K562 (cell line): ENCODE measurements around the gene ZNF382. TPM values are rescaled to one million over a fixed set of nuclear protein-coding genes. Genes with fewer than 3 reads are reported as not detected.

Experiments used
- DDX20 ChIP-seq: fragments of 450-650 bp; IDR thresholded peaks from 2 replicates; pipeline ENCODE4 v1.6.1; 2016; ENCODE audit warnings: missing genetic modification characterization, low read depth, mild to moderate bottlenecking, missing compliant biosample characterization, moderate library complexity
- HLTF ChIP-seq: fragments of 450-650 bp; IDR thresholded peaks from 2 replicates; pipeline ENCODE4 v1.6.1; 2016
- HMGXB4 ChIP-seq: sonication (generic); formaldehyde crosslinking; IDR thresholded peaks from 2 replicates; pipeline ENCODE4 v1.8.1; 2023; ENCODE audit warnings: mild to moderate bottlenecking, missing genetic modification reagents
- KAT7 ChIP-seq: sonication (generic); formaldehyde crosslinking; IDR thresholded peaks from 2 replicates; pipeline ENCODE4 v1.8.0; 2022; ENCODE audit warnings: missing genetic modification reagents, mild to moderate bottlenecking, borderline replicate concordance
- KLF1 ChIP-seq: fragments of 450-650 bp; IDR thresholded peaks from 2 replicates; pipeline ENCODE4 v1.6.1; 2016; ENCODE audit warnings: missing genetic modification characterization, missing compliant biosample characterization
- L3MBTL2 ChIP-seq: fragments of 450-650 bp; IDR thresholded peaks from 2 replicates; pipeline ENCODE4 v1.6.1; 2016; ENCODE audit warnings: mild to moderate bottlenecking, moderate library complexity
- NELFE ChIP-seq: IDR thresholded peaks from 2 replicates; pipeline ENCODE4 v1.6.1; 2011; ENCODE audit warnings: mild to moderate bottlenecking; ENCODE audit not compliant: insufficient read depth, insufficient read length
- PHF20 ChIP-seq: fragments of 450-650 bp; IDR thresholded peaks from 2 replicates; pipeline ENCODE4 v1.6.1; 2018; ENCODE audit not compliant: partially characterized antibody
- PPARD ChIP-seq: fragments of 250-450 bp; sonication (Bioruptor Pico); IDR thresholded peaks from 2 replicates; pipeline ENCODE4 v1.8.0; 2022; ENCODE audit warnings: inconsistent platforms, mild to moderate bottlenecking, moderate library complexity
- RBM22 ChIP-seq: fragments of 200-400 bp; formaldehyde crosslinking; IDR thresholded peaks from 2 replicates; pipeline ENCODE4 v1.6.1; 2018; ENCODE audit warnings: low read length, low read depth; ENCODE audit not compliant: poor library complexity, severe bottlenecking
- SMC3 ChIP-seq: conservative IDR thresholded peaks from 2 replicates; pipeline ENCODE4 v1.6.1; 2011; ENCODE audit warnings: low read depth, low read length, improper control_type of control experiment; ENCODE audit not compliant: insufficient read depth
- TCF7L2 ChIP-seq: fragments of 150-350 bp; IDR thresholded peaks from 2 replicates; pipeline ENCODE4 v1.6.1; 2016; ENCODE audit warnings: low read depth, mild to moderate bottlenecking, low read length, moderate library complexity
- TCFL5 ChIP-seq: fragments of 250-450 bp; sonication (Bioruptor Pico); conservative IDR thresholded peaks from 2 replicates; pipeline ENCODE4 v1.6.1; 2021; ENCODE audit warnings: mild to moderate bottlenecking, moderate library complexity, matching md5 sums
- TRIM25 ChIP-seq: fragments of 450-650 bp; IDR thresholded peaks from 2 replicates; pipeline ENCODE4 v1.7.0; 2016; ENCODE audit warnings: borderline replicate concordance
- ZBTB2 ChIP-seq: fragments of 450-650 bp; IDR thresholded peaks from 2 replicates; pipeline ENCODE4 v1.6.1; 2016; ENCODE audit warnings: antibody characterized with exemption
- ZBTB33 ChIP-seq: sonication (generic); formaldehyde crosslinking; IDR thresholded peaks from 2 replicates; pipeline ENCODE4 v1.8.1; 2023; ENCODE audit warnings: mild to moderate bottlenecking, missing genetic modification reagents
- ZFP1 ChIP-seq: fragments of 450-650 bp; formaldehyde crosslinking; IDR thresholded peaks from 2 replicates; pipeline ENCODE4 v1.4.0; 2020; ENCODE audit warnings: mild to moderate bottlenecking, mixed read lengths
- ZNF384 ChIP-seq: IDR thresholded peaks from 2 replicates; pipeline ENCODE4 v1.6.1; 2012; ENCODE audit warnings: low read depth, low read length, improper control_type of control experiment
- ZNF395 ChIP-seq: fragments of 200-800 bp; sonication (Bioruptor generic); IDR thresholded peaks from 2 replicates; pipeline ENCODE4 v1.6.1; 2017; ENCODE audit warnings: missing genetic modification characterization, missing compliant biosample characterization
- polyA plus RNA-seq, 8 experiments: library from polyadenylated mRNA; depleted of rRNA in 4 of 8; stranded (reverse) in 5 of 8; unstranded in 3 of 8; fragments of >200 nt; fragmentation: Nextera tagmentation in 2 of 8; fragmentation: Illumina TruSeq in 1 of 8; extraction: Ambion mirVana in 2 of 8; extraction: Trizol in 1 of 8; gene quantifications; 2 replicates each; pipeline versions ENCODE4 v1.2.1 to v1.2.3, GENCODE V29; 2011 to 2014; ENCODE audit warnings: inconsistent platforms in 1 of 8, missing spikeins in 1 of 8
- total RNA-seq, 7 experiments: library from RNA; depleted of rRNA in 6 of 7; stranded (reverse); fragments of >200 nt in 6 of 7; fragmentation: Illumina TruSeq in 2 of 7; extraction: Trizol in 2 of 7; gene quantifications; 2 replicates each; pipeline versions ENCODE4 v1.2.1 to v1.2.3, GENCODE V29; 2011 to 2021; ENCODE audit warnings: low replicate concordance in 1 of 7

Gene ZNF382
- total and polyA plus RNA-seq, 9 of the 15 experiments (the other 6 are each of a cell fraction or from before 2014, with no cell fraction given): 0.04 to 0.27 (median 0.16) TPM; not detected in 5

GRCh38 chr19:36573020-36573894 is 31.9 kb upstream of the ZNF382 start, which contains the start of gene ZNF529 (continued):
- no peak for TF ChIP-seq KAT7 (CRISPR knock-in tag)
- TF ChIP-seq PPARD (CRISPR knock-in tag): no peak
- TF ChIP-seq TCFL5 (CRISPR knock-in tag): no peak
- TF ChIP-seq ZFP1: no peak
- peak; percentile 99 for TF ChIP-seq L3MBTL2
- TF ChIP-seq RBM22: no peak
- no peak for TF ChIP-seq SMC3
- TF ChIP-seq HMGXB4: no peak
- no peak for TF ChIP-seq TCF7L2
- TF ChIP-seq KLF1: no peak; the same call in 1 of the 2 replicates
- TF ChIP-seq PHF20: peak; percentile 73
- no peak for TF ChIP-seq ZBTB2
- no peak for TF ChIP-seq NELFE
- no peak for TF ChIP-seq ZBTB33 (CRISPR knock-in tag)
- TF ChIP-seq TRIM25: no peak
- TF ChIP-seq HLTF: peak; percentile 86; the same call in 1 of the 2 replicates
- 0 out of 2 replicates have a peak, but pooled peaks have one; percentile 56 for TF ChIP-seq ZNF395 (CRISPR knock-in tag)
- TF ChIP-seq DDX20 (tag): no peak
- TF ChIP-seq ZNF384: no peak
